ENCODE results near the gene ZNHIT6.

ZNHIT6 gene

GRCh38 chr1:85697895-85698294 lies 10.3 kb downstream of the ZNHIT6 start:
- no peak overlapping the region for H3K4me3 ChIP-seq (ENCODE audit: low read depth, low read length)
- no peak for DNase-seq (ENCODE audit: low read depth)
- TF ChIP-seq POLR2A (IDR thresholded peaks at IDR 0.05; ENCODE audit: extremely low read depth, insufficient read length) = no peak
- TF ChIP-seq CTCF (IDR thresholded peaks at IDR 0.05; ENCODE audit: low read depth, low read length) = no peak

- no peak for TF ChIP-seq MYC (IDR thresholded peaks at IDR 0.05; ENCODE audit: low read depth, low read length)
- TF ChIP-seq MAX (IDR thresholded peaks at IDR 0.05; ENCODE audit: low read depth, low read length) = no peak
- no peak for TF ChIP-seq POLR2A (IDR thresholded peaks at IDR 0.05; ENCODE audit: extremely low read depth, insufficient read length)
- TF ChIP-seq CTCF (IDR thresholded peaks at IDR 0.05; ENCODE audit: low read depth, low read length) = no peak
- no peak overlapping the region for H3K4me3 ChIP-seq (ENCODE audit: low read depth, low read length)
- peak; percentile 19 for DNase-seq (ENCODE audit: low read depth)
Observed at GRCh38 chr1:85692730-85693314, 15.4 kb downstream of the ZNHIT6 start.

GRCh38 chr1:85689775-85690404 lies 18.3 kb downstream of the ZNHIT6 start:
- H3K4me3 ChIP-seq (ENCODE audit: low read depth, low read length) = no peak overlapping the region
- TF ChIP-seq MAX (IDR thresholded peaks at IDR 0.05; ENCODE audit: low read depth, low read length) (no peak), MYC (IDR thresholded peaks at IDR 0.05; ENCODE audit: low read depth, low read length) (no peak), POLR2A (IDR thresholded peaks at IDR 0.05; ENCODE audit: extremely low read depth, insufficient read length) (no peak), CTCF (IDR thresholded peaks at IDR 0.05; ENCODE audit: low read depth, low read length) (no peak)

GRCh38 chr1:85683292-85684025 lies 24.8 kb downstream of the ZNHIT6 start:
- DNase-seq (ENCODE audit: low read depth) = no peak
- H3K4me3 ChIP-seq (ENCODE audit: low read depth, low read length) = no peak overlapping the region
- no peak for TF ChIP-seq MAX (IDR thresholded peaks at IDR 0.05; ENCODE audit: low read depth, low read length)

More at GRCh38 chr1:85689775-85690404, 18.3 kb downstream of the ZNHIT6 start:
- DNase-seq (ENCODE audit: low read depth) = no peak

- TF ChIP-seq POLR2A (IDR thresholded peaks at IDR 0.05; ENCODE audit: extremely low read depth, insufficient read length) (no peak), CTCF (IDR thresholded peaks at IDR 0.05; ENCODE audit: low read depth, low read length) (no peak), MYC (IDR thresholded peaks at IDR 0.05; ENCODE audit: low read depth, low read length) (no peak), MAX (IDR thresholded peaks at IDR 0.05; ENCODE audit: low read depth, low read length) (no peak)
- H3K4me3 ChIP-seq (ENCODE audit: low read depth, low read length) = no peak overlapping the region
- no peak for DNase-seq (ENCODE audit: low read depth)
Observed at GRCh38 chr1:85681087-85681486, 27.1 kb downstream of the ZNHIT6 start.

- no peak for DNase-seq (ENCODE audit: low read depth)
- H3K4me3 ChIP-seq (ENCODE audit: low read depth, low read length) = no peak overlapping the region
- TF ChIP-seq POLR2A (IDR thresholded peaks at IDR 0.05; ENCODE audit: extremely low read depth, insufficient read length) (no peak), MAX (IDR thresholded peaks at IDR 0.05; ENCODE audit: low read depth, low read length) (no peak), MYC (IDR thresholded peaks at IDR 0.05; ENCODE audit: low read depth, low read length) (no peak), CTCF (IDR thresholded peaks at IDR 0.05; ENCODE audit: low read depth, low read length) (no peak)
Observed at GRCh38 chr1:85678193-85678592, 30.0 kb downstream of the ZNHIT6 start.
